HEK293 (cell line): ENCODE measurements around the gene ADAMTS19.

Source experiments
- CTCF ChIA-PET: fragments of 350-600 bp; formaldehyde crosslinking; extraction: SDS; loops from one replicate; lab custom pipeline; 2021; ENCODE audit warnings: antibody characterized with exemption; lab: Yijun Ruan, JAX
- POLR2A ChIA-PET: fragments of 300-600 bp; formaldehyde crosslinking; extraction: SDS; loops from one replicate; lab custom pipeline; 2020; ENCODE audit warnings: antibody characterized with exemption, inconsistent platforms; lab: Yijun Ruan, JAX
- H3K27ac ChIP-seq: fragments of 200-500 bp; sonication (Bioruptor generic); 2 replicates; pipeline ENCODE4 v1.5.1; 2014; ENCODE audit warnings: low read depth, low read length, control low read depth, inconsistent platforms; ENCODE audit errors: extremely low read depth
- H3K36me3 ChIP-seq, 2 experiments: fragments of 200-500 bp in 1 of 2; sonication (Bioruptor generic) in 1 of 2; 1 replicate in 1 of 2; 2 replicates in 1 of 2; pipeline ENCODE4 v1.5.1; 2014 to 2017; ENCODE audit warnings: inconsistent platforms in 2 of 2, low read length in 2 of 2; ENCODE audit not compliant: control insufficient read depth in 2 of 2, insufficient read depth in 1 of 2
- H3K4me1 ChIP-seq: fragments of 200-500 bp; sonication (Bioruptor generic); 2 replicates; pipeline ENCODE4 v1.5.1; 2014; ENCODE audit warnings: mild to moderate bottlenecking, low read length, inconsistent platforms; ENCODE audit not compliant: control insufficient read depth, insufficient read depth
- H3K4me3 ChIP-seq: 2 replicates; pipeline ENCODE4 v1.5.1; 2011; ENCODE audit warnings: low read depth, mild to moderate bottlenecking, control low read depth, low read length, moderate library complexity
- H3K9me3 ChIP-seq: fragments of 200-500 bp; sonication (Bioruptor generic); 2 replicates; pipeline ENCODE4 v1.5.1; 2014; ENCODE audit warnings: low read depth, low read length, inconsistent platforms; ENCODE audit not compliant: control insufficient read depth, insufficient read depth
- FEZF1 ChIP-seq: fragments of 450-650 bp; formaldehyde crosslinking; IDR thresholded peaks from 2 replicates; pipeline ENCODE4 v1.5.1; 2016; ENCODE audit warnings: missing biosample characterization, missing genetic modification characterization
- HOXC10 ChIP-seq: sonication (generic); formaldehyde crosslinking; IDR thresholded peaks from 2 replicates; pipeline ENCODE4 v1.8.1; 2023; ENCODE audit warnings: mild to moderate bottlenecking, missing genetic modification reagents
- HOXD13 ChIP-seq: sonication (generic); formaldehyde crosslinking; IDR thresholded peaks from 2 replicates; pipeline ENCODE4 v1.8.0; 2022; ENCODE audit warnings: missing genetic modification reagents, borderline replicate concordance
- KLF9 ChIP-seq: fragments of 450-650 bp; formaldehyde crosslinking; IDR thresholded peaks from 2 replicates; pipeline ENCODE4 v1.5.1; 2016; ENCODE audit warnings: missing biosample characterization, missing genetic modification characterization, low read depth
- OVOL3 ChIP-seq: fragments of 450-650 bp; formaldehyde crosslinking; IDR thresholded peaks from 2 replicates; pipeline ENCODE4 v1.5.1; 2016; ENCODE audit warnings: missing biosample characterization, missing genetic modification characterization
- ZFHX2 ChIP-seq: fragments of 450-650 bp; formaldehyde crosslinking; conservative IDR thresholded peaks from 2 replicates; pipeline ENCODE4 v1.5.1; 2016; ENCODE audit warnings: missing biosample characterization, missing genetic modification characterization
- ZNF146 ChIP-seq: fragments of 450-650 bp; formaldehyde crosslinking; IDR thresholded peaks from 2 replicates; pipeline ENCODE4 v1.5.1; 2016; ENCODE audit warnings: missing biosample characterization, missing genetic modification characterization
- ZNF354C ChIP-seq: fragments of 450-650 bp; formaldehyde crosslinking; IDR thresholded peaks from 2 replicates; pipeline ENCODE4 v1.5.1; 2016; ENCODE audit warnings: missing biosample characterization, missing genetic modification characterization, low read depth, borderline replicate concordance
- ZNF48 ChIP-seq: fragments of 450-650 bp; formaldehyde crosslinking; IDR thresholded peaks from 2 replicates; pipeline ENCODE4 v1.5.1; 2016; ENCODE audit warnings: missing biosample characterization, missing genetic modification characterization
- ZNF548 ChIP-seq: fragments of 450-650 bp; formaldehyde crosslinking; IDR thresholded peaks from 2 replicates; pipeline ENCODE4 v1.5.1; 2016; ENCODE audit warnings: missing biosample characterization, missing genetic modification characterization
- ZNF571 ChIP-seq: fragments of 450-650 bp; formaldehyde crosslinking; IDR thresholded peaks from 2 replicates; pipeline ENCODE4 v1.5.0; 2017; ENCODE audit warnings: missing biosample characterization, missing genetic modification characterization
- ZNF610 ChIP-seq: fragments of 450-650 bp; formaldehyde crosslinking; IDR thresholded peaks from 2 replicates; pipeline ENCODE4 v1.5.1; 2016; ENCODE audit warnings: missing biosample characterization, missing genetic modification characterization, borderline replicate concordance
- ZNF629 ChIP-seq: fragments of 450-650 bp; formaldehyde crosslinking; IDR thresholded peaks from 2 replicates; pipeline ENCODE4 v1.5.1; 2017; ENCODE audit warnings: missing biosample characterization, missing genetic modification characterization
- ZNF707 ChIP-seq: fragments of 450-650 bp; formaldehyde crosslinking; IDR thresholded peaks from 2 replicates; pipeline ENCODE4 v1.5.1; 2016; ENCODE audit warnings: missing biosample characterization, missing genetic modification characterization
- ZXDB ChIP-seq: fragments of 450-650 bp; formaldehyde crosslinking; IDR thresholded peaks from 2 replicates; pipeline ENCODE4 v1.5.1; 2016; ENCODE audit warnings: missing biosample characterization, missing genetic modification characterization
- TF ChIP-seq, protein P1 (sequence below): fragments of 450-650 bp; formaldehyde crosslinking; IDR thresholded peaks from 2 replicates; pipeline ENCODE4 v1.5.1; 2016; ENCODE audit warnings: missing biosample characterization, missing genetic modification characterization, borderline replicate concordance
- TF ChIP-seq, protein P2 (sequence below): fragments of 450-650 bp; formaldehyde crosslinking; IDR thresholded peaks from 2 replicates; pipeline ENCODE4; 2016; ENCODE audit warnings: missing biosample characterization, missing genetic modification characterization
- TF ChIP-seq, protein P3 (sequence below): fragments of 450-650 bp; formaldehyde crosslinking; IDR thresholded peaks from 2 replicates; pipeline ENCODE4 v1.5.1; 2017; ENCODE audit warnings: missing biosample characterization, missing genetic modification characterization
- TF ChIP-seq, protein P4 (sequence below): fragments of 450-650 bp; formaldehyde crosslinking; conservative IDR thresholded peaks from 2 replicates; pipeline ENCODE4 v1.5.1; 2016; ENCODE audit warnings: low read depth, missing biosample characterization, missing genetic modification characterization

Gene ADAMTS19

DNA sequence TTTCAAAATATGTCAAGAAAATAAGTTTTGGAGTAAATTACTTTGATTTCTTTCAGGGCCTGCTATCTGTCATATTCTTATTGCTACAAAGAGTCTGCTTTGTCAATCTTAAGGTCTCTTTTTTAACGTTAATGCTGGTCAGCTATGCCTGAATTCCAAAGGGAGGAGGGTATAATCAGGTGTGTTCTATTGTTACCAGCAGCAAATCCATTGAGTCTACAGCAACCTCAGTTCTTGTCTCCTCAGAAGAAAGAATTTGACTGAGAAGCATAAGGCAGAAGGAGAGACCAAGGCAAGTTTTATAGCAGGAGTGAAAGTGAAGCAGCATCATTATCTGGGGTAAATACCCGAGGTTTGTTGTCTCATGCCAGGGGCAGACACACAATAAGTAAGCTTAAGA lies 264.1 kb downstream of the ADAMTS19 start:
- H3K4me1 ChIP-seq = no peaks in the 10 kb centered on the region
- TF ChIP-seq FEZF1 (tag by site-specific recombination) = no peak
- no peak for TF ChIP-seq ZNF354C (tag by site-specific recombination)
- no peak for TF ChIP-seq ZNF146 (tag by site-specific recombination)
- no peak for TF ChIP-seq ZNF629 (tag by site-specific recombination)
- TF ChIP-seq, all 188 proteins: peak for 0
- Histone ChIP-seq H3K27ac (no peak overlapping the region), H3K4me3 (no peak overlapping the region), H3K36me3 (no peaks in the 10 kb centered on the region; a peak in 1 of 3 replicates), H3K9me3 (no peaks in the 10 kb centered on the region)
- ChIA-PET CTCF (no interaction called here), POLR2A (no interaction called here)

DNA sequence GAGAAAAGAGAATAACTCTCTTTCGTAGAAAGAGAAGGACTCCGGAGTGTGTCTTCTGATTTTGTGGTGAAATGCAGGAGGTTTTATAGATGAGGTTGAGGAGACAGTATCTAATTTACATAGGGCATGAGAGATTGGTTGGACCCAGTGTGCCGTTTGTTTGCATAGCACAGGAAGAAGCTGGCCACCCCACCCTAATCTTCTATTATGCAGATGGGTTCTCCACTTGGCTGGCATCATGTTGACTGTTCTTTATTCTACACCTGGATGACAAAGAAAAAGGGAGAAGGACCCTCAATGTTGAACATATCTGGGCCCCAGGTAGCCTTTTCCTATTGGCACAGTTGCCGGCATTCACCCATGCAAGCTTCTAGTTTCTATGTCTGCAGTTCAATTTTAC lies 264.5 kb downstream of the ADAMTS19 start:
- H3K27ac ChIP-seq = no peak overlapping the region
- POLR2A ChIA-PET = no interaction called here

DNA sequence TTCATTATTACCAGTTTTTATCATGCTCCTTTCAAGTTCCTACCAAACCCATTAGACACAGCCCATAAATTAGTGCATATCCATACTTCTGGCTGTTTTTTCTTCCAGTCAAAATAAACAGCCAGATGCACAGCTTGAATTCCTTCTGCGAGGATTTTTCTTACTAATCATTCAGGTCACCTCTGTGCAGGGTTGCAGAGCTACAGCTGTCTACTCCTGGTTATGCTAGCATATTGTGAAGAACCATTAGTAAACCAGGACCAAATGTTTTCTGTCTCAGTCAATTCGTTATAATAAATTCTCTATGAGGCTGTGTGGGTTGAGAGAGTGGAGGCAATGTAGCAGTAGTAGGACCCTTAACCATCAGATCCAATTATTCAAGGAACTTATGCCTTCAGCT lies 279.7 kb downstream of the ADAMTS19 start:
- Histone ChIP-seq H3K4me1 (no peaks in the 10 kb centered on the region), H3K27ac (no peak overlapping the region), H3K9me3 (no peaks in the 10 kb centered on the region), H3K36me3 (no peaks in the 10 kb centered on the region), H3K4me3 (no peak overlapping the region)
- POLR2A ChIA-PET = no interaction called here
- CTCF ChIA-PET = interaction anchor here (0.7 kb wide), 1 partner anchor 113 kb away, joined by 5 read pairs; no protein-coding TSS in a partner anchor
- TF ChIP-seq OVOL3 (tag by site-specific recombination) = no peak
- no peak for TF ChIP-seq HOXC10 (CRISPR knock-in tag)
- no peak for TF ChIP-seq ZNF48 (tag by site-specific recombination)
- no peak for TF ChIP-seq KLF9 (tag by site-specific recombination)
- TF ChIP-seq, protein P1, sequence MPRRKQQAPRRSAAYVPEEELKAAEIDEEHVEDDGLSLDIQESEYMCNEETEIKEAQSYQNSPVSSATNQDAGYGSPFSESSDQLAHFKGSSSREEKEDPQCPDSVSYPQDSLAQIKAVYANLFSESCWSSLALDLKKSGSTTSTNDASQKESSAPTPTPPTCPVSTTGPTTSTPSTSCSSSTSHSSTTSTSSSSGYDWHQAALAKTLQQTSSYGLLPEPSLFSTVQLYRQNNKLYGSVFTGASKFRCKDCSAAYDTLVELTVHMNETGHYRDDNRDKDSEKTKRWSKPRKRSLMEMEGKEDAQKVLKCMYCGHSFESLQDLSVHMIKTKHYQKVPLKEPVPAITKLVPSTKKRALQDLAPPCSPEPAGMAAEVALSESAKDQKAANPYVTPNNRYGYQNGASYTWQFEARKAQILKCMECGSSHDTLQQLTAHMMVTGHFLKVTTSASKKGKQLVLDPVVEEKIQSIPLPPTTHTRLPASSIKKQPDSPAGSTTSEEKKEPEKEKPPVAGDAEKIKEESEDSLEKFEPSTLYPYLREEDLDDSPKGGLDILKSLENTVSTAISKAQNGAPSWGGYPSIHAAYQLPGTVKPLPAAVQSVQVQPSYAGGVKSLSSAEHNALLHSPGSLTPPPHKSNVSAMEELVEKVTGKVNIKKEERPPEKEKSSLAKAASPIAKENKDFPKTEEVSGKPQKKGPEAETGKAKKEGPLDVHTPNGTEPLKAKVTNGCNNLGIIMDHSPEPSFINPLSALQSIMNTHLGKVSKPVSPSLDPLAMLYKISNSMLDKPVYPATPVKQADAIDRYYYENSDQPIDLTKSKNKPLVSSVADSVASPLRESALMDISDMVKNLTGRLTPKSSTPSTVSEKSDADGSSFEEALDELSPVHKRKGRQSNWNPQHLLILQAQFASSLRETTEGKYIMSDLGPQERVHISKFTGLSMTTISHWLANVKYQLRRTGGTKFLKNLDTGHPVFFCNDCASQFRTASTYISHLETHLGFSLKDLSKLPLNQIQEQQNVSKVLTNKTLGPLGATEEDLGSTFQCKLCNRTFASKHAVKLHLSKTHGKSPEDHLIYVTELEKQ (tag by site-specific recombination) = no peak
- TF ChIP-seq ZNF571 (tag by site-specific recombination) = no peak
- TF ChIP-seq, protein P2, sequence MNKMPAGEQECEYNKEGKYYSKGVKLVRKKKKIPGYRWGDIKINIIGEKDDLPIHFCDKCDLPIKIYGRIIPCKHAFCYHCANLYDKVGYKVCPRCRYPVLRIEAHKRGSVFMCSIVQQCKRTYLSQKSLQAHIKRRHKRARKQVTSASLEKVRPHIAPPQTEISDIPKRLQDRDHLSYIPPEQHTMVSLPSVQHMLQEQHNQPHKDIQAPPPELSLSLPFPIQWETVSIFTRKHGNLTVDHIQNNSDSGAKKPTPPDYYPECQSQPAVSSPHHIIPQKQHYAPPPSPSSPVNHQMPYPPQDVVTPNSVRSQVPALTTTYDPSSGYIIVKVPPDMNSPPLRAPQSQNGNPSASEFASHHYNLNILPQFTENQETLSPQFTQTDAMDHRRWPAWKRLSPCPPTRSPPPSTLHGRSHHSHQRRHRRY (tag by site-specific recombination) = no peak
- no peak for TF ChIP-seq ZNF707 (tag by site-specific recombination)
- TF ChIP-seq ZFHX2 (tag by site-specific recombination) = no peak
- TF ChIP-seq HOXD13 = no peak
- TF ChIP-seq ZXDB (tag by site-specific recombination) = no peak

More for the DNA sequence above, 264.5 kb downstream of the ADAMTS19 start:
- TF ChIP-seq, protein P3, sequence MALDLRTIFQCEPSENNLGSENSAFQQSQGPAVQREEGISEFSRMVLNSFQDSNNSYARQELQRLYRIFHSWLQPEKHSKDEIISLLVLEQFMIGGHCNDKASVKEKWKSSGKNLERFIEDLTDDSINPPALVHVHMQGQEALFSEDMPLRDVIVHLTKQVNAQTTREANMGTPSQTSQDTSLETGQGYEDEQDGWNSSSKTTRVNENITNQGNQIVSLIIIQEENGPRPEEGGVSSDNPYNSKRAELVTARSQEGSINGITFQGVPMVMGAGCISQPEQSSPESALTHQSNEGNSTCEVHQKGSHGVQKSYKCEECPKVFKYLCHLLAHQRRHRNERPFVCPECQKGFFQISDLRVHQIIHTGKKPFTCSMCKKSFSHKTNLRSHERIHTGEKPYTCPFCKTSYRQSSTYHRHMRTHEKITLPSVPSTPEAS (tag by site-specific recombination) = no peak
- TF ChIP-seq, protein P4, sequence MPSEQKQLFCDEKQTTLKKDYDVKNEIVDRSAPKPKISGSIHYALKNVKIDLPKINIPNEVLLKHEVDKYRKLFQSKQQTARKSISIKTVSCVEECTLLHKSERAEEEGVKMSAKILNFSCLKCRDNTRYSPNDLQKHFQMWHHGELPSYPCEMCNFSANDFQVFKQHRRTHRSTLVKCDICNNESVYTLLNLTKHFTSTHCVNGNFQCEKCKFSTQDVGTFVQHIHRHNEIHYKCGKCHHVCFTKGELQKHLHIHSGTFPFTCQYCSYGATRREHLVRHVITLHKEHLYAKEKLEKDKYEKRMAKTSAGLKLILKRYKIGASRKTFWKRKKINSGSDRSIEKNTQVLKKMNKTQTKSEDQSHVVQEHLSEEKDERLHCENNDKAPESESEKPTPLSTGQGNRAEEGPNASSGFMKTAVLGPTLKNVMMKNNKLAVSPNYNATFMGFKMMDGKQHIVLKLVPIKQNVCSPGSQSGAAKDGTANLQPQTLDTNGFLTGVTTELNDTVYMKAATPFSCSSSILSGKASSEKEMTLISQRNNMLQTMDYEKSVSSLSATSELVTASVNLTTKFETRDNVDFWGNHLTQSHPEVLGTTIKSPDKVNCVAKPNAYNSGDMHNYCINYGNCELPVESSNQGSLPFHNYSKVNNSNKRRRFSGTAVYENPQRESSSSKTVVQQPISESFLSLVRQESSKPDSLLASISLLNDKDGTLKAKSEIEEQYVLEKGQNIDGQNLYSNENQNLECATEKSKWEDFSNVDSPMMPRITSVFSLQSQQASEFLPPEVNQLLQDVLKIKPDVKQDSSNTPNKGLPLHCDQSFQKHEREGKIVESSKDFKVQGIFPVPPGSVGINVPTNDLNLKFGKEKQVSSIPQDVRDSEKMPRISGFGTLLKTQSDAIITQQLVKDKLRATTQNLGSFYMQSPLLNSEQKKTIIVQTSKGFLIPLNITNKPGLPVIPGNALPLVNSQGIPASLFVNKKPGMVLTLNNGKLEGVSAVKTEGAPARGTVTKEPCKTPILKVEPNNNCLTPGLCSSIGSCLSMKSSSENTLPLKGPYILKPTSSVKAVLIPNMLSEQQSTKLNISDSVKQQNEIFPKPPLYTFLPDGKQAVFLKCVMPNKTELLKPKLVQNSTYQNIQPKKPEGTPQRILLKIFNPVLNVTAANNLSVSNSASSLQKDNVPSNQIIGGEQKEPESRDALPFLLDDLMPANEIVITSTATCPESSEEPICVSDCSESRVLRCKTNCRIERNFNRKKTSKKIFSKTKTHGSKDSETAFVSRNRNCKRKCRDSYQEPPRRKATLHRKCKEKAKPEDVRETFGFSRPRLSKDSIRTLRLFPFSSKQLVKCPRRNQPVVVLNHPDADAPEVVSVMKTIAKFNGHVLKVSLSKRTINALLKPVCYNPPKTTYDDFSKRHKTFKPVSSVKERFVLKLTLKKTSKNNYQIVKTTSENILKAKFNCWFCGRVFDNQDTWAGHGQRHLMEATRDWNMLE (tag by site-specific recombination) = no peak
- TF ChIP-seq ZNF610 (tag by site-specific recombination) (no peak), ZNF548 (tag by site-specific recombination) (no peak)
- no peak overlapping the region for H3K4me3 ChIP-seq
- no peaks in the 10 kb centered on the region; a peak in 1 of 3 replicates for H3K36me3 ChIP-seq
- H3K4me1 ChIP-seq = no peaks in the 10 kb centered on the region
- no peaks in the 10 kb centered on the region for H3K9me3 ChIP-seq
- CTCF ChIA-PET = no interaction called here
